Calu3 (cell line): ENCODE data around the gene DPEP1. TPM values are rescaled to one million over a fixed set of nuclear protein-coding genes. Genes with fewer than 3 reads are reported as not detected.

Experiments used
- BruUV-seq: library from RNA; stranded (reverse); fragments of 400-500 nt; replicated peaks from 2 replicates; lab custom pipeline; 2021; lab: Mats Ljungman, UMichigan
- CTCF ChIA-PET: fragments of 300-600 bp; sonication (Branson Sonifier 250); formaldehyde crosslinking; loops from one replicate; lab custom pipeline; 2022; ENCODE audit warnings: antibody characterized with exemption; lab: Charles Lee
- DNase-seq: peaks from one replicate; pipeline ENCODE4 v3.0.0; 2022
- H3K27ac Mint-ChIP-seq: one replicate; pipeline ENCODE4 v1.8.0; 2022; ENCODE audit warnings: mixed read lengths; ENCODE audit not compliant: unreplicated experiment
- H3K27me3 Mint-ChIP-seq: one replicate; pipeline ENCODE4 v1.8.0; 2022; ENCODE audit warnings: mixed read lengths; ENCODE audit not compliant: unreplicated experiment
- H3K36me3 Mint-ChIP-seq: one replicate; pipeline ENCODE4 v1.8.0; 2022; ENCODE audit warnings: mild to moderate bottlenecking, moderate library complexity, mixed read lengths; ENCODE audit not compliant: insufficient read depth, unreplicated experiment
- H3K4me1 Mint-ChIP-seq: one replicate; pipeline ENCODE4 v1.8.0; 2022; ENCODE audit warnings: mild to moderate bottlenecking, low read depth, mixed read lengths; ENCODE audit not compliant: unreplicated experiment
- H3K4me3 Mint-ChIP-seq: one replicate; pipeline ENCODE4 v1.8.0; 2022; ENCODE audit warnings: mild to moderate bottlenecking, low read depth, moderate library complexity, mixed read lengths; ENCODE audit not compliant: unreplicated experiment
- H3K9me3 Mint-ChIP-seq: one replicate; pipeline ENCODE4 v1.8.0; 2022; ENCODE audit warnings: low read depth, mixed read lengths; ENCODE audit not compliant: unreplicated experiment
- intact Hi-C: fragments of 100-400 bp; cut with micrococcal nuclease; formaldehyde crosslinking; loops from one replicate; pipeline ENCODE4 v1.10.0; 2022; ENCODE audit not compliant: unreplicated experiment
- total RNA-seq: library from RNA; stranded (reverse); gene quantifications from 2 replicates; pipeline ENCODE4 v1.2.3, GENCODE V29; 2022
- TF ChIP-seq, protein P1 (sequence below): fragments of 200-600 bp; IDR thresholded peaks from one replicate; pipeline ENCODE4 v1.8.0; 2022; ENCODE audit warnings: antibody characterized with exemption; ENCODE audit not compliant: unreplicated experiment

DPEP1 gene
- total RNA-seq, 1 experiment from 2014 or later = not detected

DNA sequence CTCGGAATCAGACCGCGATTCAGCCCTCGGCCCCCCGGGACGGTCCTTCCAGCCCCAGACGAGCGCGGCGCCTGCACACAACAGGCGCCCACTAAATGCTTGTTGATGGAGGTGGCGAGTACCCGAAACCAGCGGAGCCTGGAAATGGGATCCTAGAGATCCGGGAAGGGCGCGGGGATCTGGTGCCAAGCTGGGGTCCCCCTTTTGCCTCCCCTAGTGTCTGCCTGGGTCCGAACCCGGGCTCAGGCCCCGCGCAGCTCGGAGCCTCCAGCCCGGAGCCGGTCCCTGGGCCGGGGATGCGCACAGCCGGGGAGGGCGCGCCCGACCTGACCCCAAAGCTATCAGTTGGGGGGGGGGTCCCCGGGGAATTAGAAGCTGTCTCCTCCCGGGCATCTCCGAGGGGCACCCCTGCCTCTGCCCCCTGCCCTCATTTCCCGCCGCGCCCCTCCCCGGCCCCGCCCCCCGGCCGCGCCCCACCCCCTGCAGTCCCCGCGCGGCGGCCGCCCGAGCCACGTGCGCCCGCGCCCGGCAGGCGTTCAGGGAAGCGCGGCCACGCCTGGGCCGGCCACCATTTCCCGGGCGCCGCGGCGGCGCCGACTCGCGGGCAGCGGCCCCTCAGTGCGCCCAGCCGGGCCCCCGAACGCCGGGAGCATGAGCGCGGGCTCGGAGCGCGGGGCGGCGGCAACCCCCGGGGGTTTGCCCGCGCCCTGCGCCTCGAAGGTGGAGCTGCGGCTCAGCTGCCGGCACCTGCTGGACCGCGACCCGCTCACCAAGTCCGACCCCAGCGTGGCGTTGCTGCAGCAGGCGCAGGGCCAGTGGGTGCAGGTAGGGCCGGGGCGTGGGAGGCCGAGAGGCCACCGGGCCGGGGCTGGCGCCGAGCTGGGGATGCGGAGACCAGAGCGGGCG, 37.9 kb upstream of the DPEP1 start, which contains the start of gene CPNE7:
CPNE7 (plus strand) TSS at position 512 of the 906 bp plus-strand sequence; CDS start at position 652, 140 bp downstream.
- H3K4me3 Mint-ChIP-seq = peak within 1 kb of the TSS; percentile 58
- H3K27ac Mint-ChIP-seq = no peak within 1 kb of the TSS
- peaks cover 32% of the 10 kb centered on the region for H3K36me3 Mint-ChIP-seq
- intact Hi-C loops = no loop called here
- DNase-seq = no peak
- CTCF ChIA-PET = interaction anchor here (0.6 to 0.7 kb wide), 4 partner anchors 124 to 349 kb away, joined by 3 to 6 read pairs (median 4); partner anchors contain the start of gene TCF25
- H3K27me3 Mint-ChIP-seq = peaks cover 29% of the 10 kb centered on the region
- BruUV-seq = no TSS peak
- TF ChIP-seq, protein P1, sequence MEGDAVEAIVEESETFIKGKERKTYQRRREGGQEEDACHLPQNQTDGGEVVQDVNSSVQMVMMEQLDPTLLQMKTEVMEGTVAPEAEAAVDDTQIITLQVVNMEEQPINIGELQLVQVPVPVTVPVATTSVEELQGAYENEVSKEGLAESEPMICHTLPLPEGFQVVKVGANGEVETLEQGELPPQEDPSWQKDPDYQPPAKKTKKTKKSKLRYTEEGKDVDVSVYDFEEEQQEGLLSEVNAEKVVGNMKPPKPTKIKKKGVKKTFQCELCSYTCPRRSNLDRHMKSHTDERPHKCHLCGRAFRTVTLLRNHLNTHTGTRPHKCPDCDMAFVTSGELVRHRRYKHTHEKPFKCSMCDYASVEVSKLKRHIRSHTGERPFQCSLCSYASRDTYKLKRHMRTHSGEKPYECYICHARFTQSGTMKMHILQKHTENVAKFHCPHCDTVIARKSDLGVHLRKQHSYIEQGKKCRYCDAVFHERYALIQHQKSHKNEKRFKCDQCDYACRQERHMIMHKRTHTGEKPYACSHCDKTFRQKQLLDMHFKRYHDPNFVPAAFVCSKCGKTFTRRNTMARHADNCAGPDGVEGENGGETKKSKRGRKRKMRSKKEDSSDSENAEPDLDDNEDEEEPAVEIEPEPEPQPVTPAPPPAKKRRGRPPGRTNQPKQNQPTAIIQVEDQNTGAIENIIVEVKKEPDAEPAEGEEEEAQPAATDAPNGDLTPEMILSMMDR = no peak
- no peaks in the 10 kb centered on the region for H3K4me1 Mint-ChIP-seq
- H3K9me3 Mint-ChIP-seq = no peaks in the 10 kb centered on the region

DNA sequence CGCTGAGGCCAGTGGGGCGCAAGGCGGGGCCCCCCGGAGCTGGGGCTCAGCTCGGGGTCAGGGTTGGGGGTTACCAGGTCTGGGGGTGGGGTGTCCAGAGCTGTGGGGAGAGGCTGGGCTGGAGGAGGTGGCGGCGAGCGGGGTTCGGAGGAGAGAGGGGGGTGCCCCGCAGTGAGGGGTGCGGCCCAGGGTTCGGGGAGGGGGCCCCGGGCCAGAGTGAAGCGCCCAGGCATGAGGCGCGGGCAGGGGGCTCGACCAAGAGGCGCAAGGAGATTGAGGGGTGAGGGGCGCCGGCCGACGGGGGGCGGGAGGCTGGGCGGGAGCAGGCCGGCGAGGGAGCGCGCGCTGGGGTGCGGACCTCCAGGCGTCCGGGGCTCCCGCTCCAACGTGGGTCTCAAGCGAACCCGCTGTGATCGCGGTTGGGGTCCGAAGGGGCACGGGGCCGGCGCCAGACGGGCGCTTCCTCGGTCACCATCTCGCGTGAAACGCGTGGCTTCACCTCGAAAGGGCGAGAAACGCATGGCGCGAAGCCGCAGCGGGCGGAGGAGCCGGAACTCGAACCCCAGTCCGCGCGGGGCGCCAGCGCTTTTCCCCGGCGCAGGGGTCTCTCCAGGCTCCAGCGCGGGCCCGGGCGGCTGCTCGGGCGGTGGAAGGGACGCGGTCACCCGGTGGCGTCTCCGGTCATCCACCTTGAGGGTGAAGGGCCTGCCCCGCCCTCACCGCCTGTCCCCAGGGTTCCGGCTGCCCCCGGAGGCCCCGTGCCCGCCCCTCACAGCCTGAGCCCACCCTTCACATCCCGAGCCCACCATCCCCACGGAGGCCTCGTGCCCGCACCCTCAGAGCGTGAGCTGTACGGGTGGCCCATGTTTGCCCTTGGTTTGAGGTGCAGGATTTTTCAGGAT, 37.0 kb upstream of the DPEP1 start:
- intact Hi-C loops = no loop called here

DNA sequence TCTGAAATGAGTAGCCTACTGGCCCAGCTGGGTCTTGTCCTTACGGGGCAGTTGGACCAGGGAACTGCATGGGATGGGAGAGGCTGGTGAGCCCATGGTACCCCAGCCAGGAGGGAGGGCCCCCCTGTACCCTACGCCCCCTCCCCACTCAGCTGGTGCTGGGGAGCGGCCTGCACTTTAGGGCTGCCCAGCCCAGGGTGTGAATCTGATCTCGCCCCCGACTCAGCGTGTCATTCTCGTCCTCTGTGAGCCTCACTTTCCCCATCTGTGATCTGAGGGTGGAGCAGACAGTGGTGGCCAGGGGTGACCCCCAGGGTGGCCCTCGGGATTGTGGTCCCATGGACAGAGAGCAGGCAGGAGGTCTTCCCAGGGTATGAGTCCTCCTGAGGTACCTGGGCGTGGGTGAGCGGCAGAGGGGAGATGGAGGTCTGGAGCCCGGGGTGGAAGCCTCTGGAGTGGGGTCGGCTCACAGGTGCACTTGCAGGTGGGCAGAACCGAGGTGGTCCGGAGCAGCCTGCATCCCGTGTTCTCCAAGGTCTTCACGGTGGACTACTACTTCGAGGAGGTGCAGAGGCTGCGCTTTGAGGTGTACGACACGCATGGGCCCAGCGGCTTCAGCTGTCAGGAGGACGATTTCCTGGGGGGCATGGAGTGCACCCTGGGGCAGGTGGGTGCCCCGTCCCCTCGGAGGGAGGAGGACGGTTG, 36.2 kb upstream of the DPEP1 start:
- peaks cover 21% of the 10 kb centered on the region for H3K36me3 Mint-ChIP-seq
- no peaks in the 10 kb centered on the region for H3K9me3 Mint-ChIP-seq
- BruUV-seq = no TSS peak
- intact Hi-C loops = no loop called here
- TF ChIP-seq, protein P1 = no peak
- peaks cover 13% of the 10 kb centered on the region for H3K27me3 Mint-ChIP-seq
- H3K4me1 Mint-ChIP-seq = no peaks in the 10 kb centered on the region
- H3K27ac Mint-ChIP-seq = peak overlapping the region; percentile 39
- CTCF ChIA-PET = interaction anchor here (0.5 kb wide), 1 partner anchor 153 kb away, joined by 7 read pairs; no protein-coding TSS in a partner anchor
- no peak for DNase-seq
- H3K4me3 Mint-ChIP-seq = peak overlapping the region; percentile 58

More for the DNA sequence above, 37.0 kb upstream of the DPEP1 start:
- no peak for DNase-seq
- CTCF ChIA-PET = interaction anchor here (0.5 to 0.7 kb wide), 2 partner anchors 153 to 349 kb away, joined by 4 to 7 read pairs; no protein-coding TSS in a partner anchor
- no peaks in the 10 kb centered on the region for H3K9me3 Mint-ChIP-seq
- H3K4me1 Mint-ChIP-seq = no peaks in the 10 kb centered on the region
- H3K27ac Mint-ChIP-seq = peak overlapping the region; percentile 39
- TF ChIP-seq, protein P1 = no peak
- peaks cover 20% of the 10 kb centered on the region for H3K27me3 Mint-ChIP-seq
- no TSS peak for BruUV-seq
- peak overlapping the region; percentile 58 for H3K4me3 Mint-ChIP-seq
- peaks cover 28% of the 10 kb centered on the region for H3K36me3 Mint-ChIP-seq
